ENCODE measurements around the gene TMEM242. TPM values are rescaled to one million over a fixed set of nuclear protein-coding genes. Genes with fewer than 3 reads are reported as not detected.
A peak's percentile ranks its signal among the peaks of the same experiment; 100 is the strongest.

Gene TMEM242
- total and polyA plus RNA-seq, 7 donors, result 7.8 to 14.8 (median 14.0) TPM

- no peak for ATAC-seq
- no peaks in the 10 kb centered on the region for H3K27me3 ChIP-seq (ENCODE audit: insufficient read depth in 3 of 3, low read length in 2 of 3)
- DNase-seq, result no peak
- peaks cover 4 to 49% of the 10 kb centered on the region in 2 donors for H3K36me3 ChIP-seq (ENCODE audit: insufficient read depth in 1 of 2, low read depth in 1 of 2)
- H3K27ac ChIP-seq, result no peak overlapping the region
- TF ChIP-seq, protein P1, sequence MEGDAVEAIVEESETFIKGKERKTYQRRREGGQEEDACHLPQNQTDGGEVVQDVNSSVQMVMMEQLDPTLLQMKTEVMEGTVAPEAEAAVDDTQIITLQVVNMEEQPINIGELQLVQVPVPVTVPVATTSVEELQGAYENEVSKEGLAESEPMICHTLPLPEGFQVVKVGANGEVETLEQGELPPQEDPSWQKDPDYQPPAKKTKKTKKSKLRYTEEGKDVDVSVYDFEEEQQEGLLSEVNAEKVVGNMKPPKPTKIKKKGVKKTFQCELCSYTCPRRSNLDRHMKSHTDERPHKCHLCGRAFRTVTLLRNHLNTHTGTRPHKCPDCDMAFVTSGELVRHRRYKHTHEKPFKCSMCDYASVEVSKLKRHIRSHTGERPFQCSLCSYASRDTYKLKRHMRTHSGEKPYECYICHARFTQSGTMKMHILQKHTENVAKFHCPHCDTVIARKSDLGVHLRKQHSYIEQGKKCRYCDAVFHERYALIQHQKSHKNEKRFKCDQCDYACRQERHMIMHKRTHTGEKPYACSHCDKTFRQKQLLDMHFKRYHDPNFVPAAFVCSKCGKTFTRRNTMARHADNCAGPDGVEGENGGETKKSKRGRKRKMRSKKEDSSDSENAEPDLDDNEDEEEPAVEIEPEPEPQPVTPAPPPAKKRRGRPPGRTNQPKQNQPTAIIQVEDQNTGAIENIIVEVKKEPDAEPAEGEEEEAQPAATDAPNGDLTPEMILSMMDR (IDR thresholded peaks at IDR 0.05), result no peak
- no peaks in the 10 kb centered on the region for H3K4me1 ChIP-seq
- 95 to 98% (median 98%) methylated on average over 9 of the region's 9 CpGs for WGBS, 3 donors
- intact Hi-C loops (cut with DNase I), result no loop called here
- H3K9me3 ChIP-seq, result no peaks in the 10 kb centered on the region
- no peak overlapping the region for H3K4me3 ChIP-seq
These were observed 34.7 kb downstream of the TMEM242 start for GRCh38 chr6:157288575-157288974.

GRCh38 chr6:157287923-157288322 lies 35.4 kb downstream of the TMEM242 start:
- H3K4me3 ChIP-seq, result no peak overlapping the region
- WGBS, 3 donors, result 91 to 94% (median 91%) methylated on average over 7 of the region's 7 CpGs
- no peaks in the 10 kb centered on the region for H3K4me1 ChIP-seq
- TF ChIP-seq, protein P1 (IDR thresholded peaks at IDR 0.05), result no peak
- DNase-seq (no peak), ATAC-seq (peak in 1 of 4 donors; percentile 21)
- H3K27me3 ChIP-seq (ENCODE audit: insufficient read depth in 3 of 3, low read length in 2 of 3), result no peaks in the 10 kb centered on the region
- H3K27ac ChIP-seq, result no peak overlapping the region
- intact Hi-C loops (cut with DNase I), result no loop called here
- no peaks in the 10 kb centered on the region for H3K9me3 ChIP-seq
- H3K36me3 ChIP-seq (ENCODE audit: insufficient read depth in 1 of 2, low read depth in 1 of 2), result peaks cover 4 to 49% of the 10 kb centered on the region in 2 donors

DNA sequence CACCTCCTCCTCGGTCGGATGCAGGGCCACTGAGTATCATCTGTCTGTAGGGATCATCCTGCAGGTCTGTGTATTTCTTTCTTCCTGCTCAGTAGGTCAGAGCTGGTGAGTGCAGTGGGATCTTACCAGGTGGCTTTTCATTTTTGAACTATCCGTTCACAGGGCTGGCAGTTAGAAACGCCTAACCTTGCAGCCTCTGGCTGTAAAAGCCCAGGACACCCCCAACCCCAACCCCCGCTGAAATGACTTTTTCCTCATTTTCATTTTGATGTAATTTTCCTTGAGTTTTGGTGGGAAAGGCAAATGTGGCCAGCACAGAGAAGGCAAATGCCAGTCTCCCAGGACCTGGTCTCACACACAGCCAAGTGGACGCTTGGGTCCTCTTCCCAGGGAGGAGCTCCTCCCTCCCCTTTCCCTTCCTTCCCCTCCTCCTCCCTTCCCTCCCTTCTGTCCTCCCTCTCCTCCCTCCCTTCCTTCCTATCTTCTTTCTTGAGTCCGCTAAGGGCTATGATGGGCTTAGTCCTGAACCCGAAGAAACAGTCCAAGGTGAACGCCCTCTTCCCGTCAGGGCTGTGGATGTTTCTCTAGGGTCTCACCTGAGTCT lies 36.0 kb downstream of the TMEM242 start:
- H3K4me3 ChIP-seq, result no peak overlapping the region
- no peaks in the 10 kb centered on the region for H3K4me1 ChIP-seq
- no peaks in the 10 kb centered on the region for H3K27me3 ChIP-seq (ENCODE audit: insufficient read depth in 3 of 3, low read length in 2 of 3)
- ATAC-seq (no peak), DNase-seq (no peak)
- H3K36me3 ChIP-seq (ENCODE audit: insufficient read depth in 1 of 2, low read depth in 1 of 2), result peaks cover 2 to 43% of the 10 kb centered on the region in 2 donors
- intact Hi-C loops (cut with DNase I), result no loop called here
- H3K27ac ChIP-seq, result no peak overlapping the region
- H3K9me3 ChIP-seq, result no peaks in the 10 kb centered on the region
- TF ChIP-seq, protein P1 (IDR thresholded peaks at IDR 0.05), result no peak
- WGBS, 3 donors, result 76 to 84% (median 78%) methylated on average over 10 of the region's 10 CpGs

DNA sequence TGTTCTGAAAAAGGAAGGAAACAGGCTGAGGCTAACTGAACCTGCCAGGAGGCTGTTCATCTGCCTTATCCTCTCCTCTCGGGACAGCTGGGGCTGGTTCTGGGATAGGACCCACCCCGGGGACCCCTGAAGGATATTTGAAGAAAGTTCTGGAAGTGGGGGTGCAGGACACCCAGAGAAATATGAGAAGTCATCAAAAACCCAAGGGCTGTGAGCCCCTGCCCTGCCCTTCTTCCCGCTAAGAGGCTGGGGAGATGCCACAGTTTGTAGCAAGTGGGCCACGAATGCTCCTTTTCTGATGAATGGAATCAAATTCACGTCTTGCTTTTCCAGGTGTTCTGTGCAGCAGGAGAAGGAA lies 37.9 kb downstream of the TMEM242 start:
- H3K27ac ChIP-seq, result no peak overlapping the region
- H3K4me1 ChIP-seq, result no peaks in the 10 kb centered on the region
- DNase-seq (no peak), ATAC-seq (no peak)
- 77 to 92% (median 84%) methylated on average over 5 of the region's 5 CpGs for WGBS, 3 donors
- intact Hi-C loops (cut with DNase I), result no loop called here
- no peaks in the 10 kb centered on the region for H3K9me3 ChIP-seq
- H3K36me3 ChIP-seq (ENCODE audit: insufficient read depth in 1 of 2, low read depth in 1 of 2), result peaks cover 2 to 24% of the 10 kb centered on the region in 2 donors
- TF ChIP-seq, protein P1 (IDR thresholded peaks at IDR 0.05), result no peak
- no peaks in the 10 kb centered on the region for H3K27me3 ChIP-seq (ENCODE audit: insufficient read depth in 3 of 3, low read length in 2 of 3)
- H3K4me3 ChIP-seq, result no peak overlapping the region
